Naive thymus-derived CD4-positive, alpha-beta T cell (primary cell): ENCODE measurements around the gene HIRA. TPM values are rescaled to one million over a fixed set of nuclear protein-coding genes. Genes with fewer than 3 reads are reported as not detected.
A peak's percentile ranks its signal among the peaks of the same experiment; 100 is the strongest.

Experiments used
- ATAC-seq: fragments of 150-1000 bp; cut with Tn5 transposase; 2 replicates; pipeline ENCODE4 v1.10.0; 2021; ENCODE audit warnings: mild to moderate bottlenecking, moderate library complexity
- CTCF ChIA-PET: fragments of 350-600 bp; sonication (Branson Sonifier 250); formaldehyde crosslinking; loops from one replicate; lab custom pipeline; 2021; ENCODE audit warnings: antibody characterized with exemption; lab: Charles Lee
- POLR2A ChIA-PET: fragments of 350-600 bp; sonication (Branson Sonifier 250); formaldehyde crosslinking; loops from one replicate; lab custom pipeline; 2021; ENCODE audit warnings: antibody characterized with exemption, inconsistent platforms; lab: Charles Lee
- DNase-seq, 9 donors: peaks; one replicate each; pipeline versions ENCODE4 v3.0.0 to v3.0.0-alpha.2; 2020 to 2022; ENCODE audit warnings: mixed read lengths in 1 of 9
- H3K27ac ChIP-seq: one replicate; pipeline ENCODE4 v1.7.0; 2013; ENCODE audit warnings: mild to moderate bottlenecking, low read depth, low read length, moderate library complexity
- H3K27me3 ChIP-seq, 2 donors: one replicate each; pipeline ENCODE4 v1.7.0; 2013; ENCODE audit warnings: low read length in 2 of 2, mild to moderate bottlenecking in 2 of 2, moderate library complexity in 2 of 2; ENCODE audit not compliant: control insufficient read depth in 2 of 2, insufficient read depth in 2 of 2
- H3K36me3 ChIP-seq, 3 experiments: 1 replicate in 2 of 3; 2 replicates in 1 of 3; pipeline ENCODE4 v1.7.0; 2013; ENCODE audit warnings: low read length in 3 of 3, mild to moderate bottlenecking in 3 of 3, moderate library complexity in 1 of 3; ENCODE audit not compliant: insufficient read depth in 3 of 3, control insufficient read depth in 2 of 3
- H3K4me1 ChIP-seq, 2 donors: one replicate each; pipeline ENCODE4 v1.7.0; 2013; ENCODE audit warnings: low read length in 2 of 2, mild to moderate bottlenecking in 2 of 2, moderate library complexity in 1 of 2; ENCODE audit not compliant: control insufficient read depth in 2 of 2, insufficient read depth in 2 of 2
- H3K4me3 ChIP-seq: 2 replicates; pipeline ENCODE4 v1.7.0; 2013; ENCODE audit warnings: mild to moderate bottlenecking, low read length
- H3K9me3 ChIP-seq, 3 experiments: 1 replicate in 2 of 3; 2 replicates in 1 of 3; pipeline ENCODE4 v1.7.0; 2013; ENCODE audit warnings: low read length in 3 of 3; ENCODE audit not compliant: control insufficient read depth in 2 of 3
- H3K27ac Mint-ChIP-seq, 9 donors: one replicate each; pipeline ENCODE4 v1.8.0; 2020 to 2022; ENCODE audit warnings: mixed read lengths in 9 of 9, mild to moderate bottlenecking in 8 of 9, moderate library complexity in 5 of 9, inconsistent platforms in 2 of 9
- H3K27me3 Mint-ChIP-seq, 5 donors: one replicate each; pipeline ENCODE4 v1.8.0; 2021 to 2022; ENCODE audit warnings: mixed read lengths in 5 of 5, mild to moderate bottlenecking in 1 of 5
- H3K36me3 Mint-ChIP-seq, 5 donors: one replicate each; pipeline ENCODE4 v1.8.0; 2020 to 2022; ENCODE audit warnings: mixed read lengths in 5 of 5, mild to moderate bottlenecking in 3 of 5, inconsistent platforms in 1 of 5
- H3K4me1 Mint-ChIP-seq, 7 donors: one replicate each; pipeline ENCODE4 v1.8.0; 2020 to 2022; ENCODE audit warnings: mixed read lengths in 7 of 7, mild to moderate bottlenecking in 3 of 7, inconsistent platforms in 1 of 7
- H3K4me3 Mint-ChIP-seq, 10 donors: one replicate each; pipeline ENCODE4 v1.8.0; 2020 to 2022; ENCODE audit warnings: mild to moderate bottlenecking in 10 of 10, mixed read lengths in 10 of 10, moderate library complexity in 6 of 10, inconsistent platforms in 2 of 10
- H3K9me3 Mint-ChIP-seq, 11 donors: one replicate each; pipeline ENCODE4 v1.8.0; 2020 to 2022; ENCODE audit warnings: mixed read lengths in 11 of 11, mild to moderate bottlenecking in 4 of 11, inconsistent platforms in 1 of 11, moderate library complexity in 1 of 11
- intact Hi-C, 2 donors: fragments of 100-400 bp; cut with micrococcal nuclease; formaldehyde crosslinking; loops; one replicate each; pipeline ENCODE4 v1.15.1; 2023
- polyA plus RNA-seq, 2 donors: library from polyadenylated mRNA; unstranded; fragments of 300-500 nt; fragmentation: Illumina TruSeq; gene quantifications; one replicate each; pipeline ENCODE4 v1.2.3, GENCODE V29; 2021
- total RNA-seq, 6 experiments: library from RNA in 5 of 6; stranded (reverse) in 5 of 6; gene quantifications; 1 replicate in 5 of 6; 2 replicates in 1 of 6; pipeline ENCODE4 v1.2.3 and lab custom pipeline; 2021 to 2026

Gene HIRA
- total and polyA plus RNA-seq, 7 experiments from 2014 or later, result 2.8 to 42.3 (median 22.5) TPM

- Mint-ChIP-seq H3K4me3 (no peak overlapping the region), H3K36me3 (peaks cover 5 to 53% (median 15%) of the 10 kb centered on the region in 5 donors), H3K27ac (no peak overlapping the region), H3K27me3 (no peaks in the 10 kb centered on the region), H3K4me1 (peaks cover 0 to 1% (median 0%) of the 10 kb centered on the region in 7 donors), H3K9me3 (peaks cover 0 to 2% (median 0%) of the 10 kb centered on the region in 11 donors)
- no peak for DNase-seq
- no peak overlapping the region for H3K27ac ChIP-seq
- H3K9me3 ChIP-seq, result no peaks in the 10 kb centered on the region
- H3K4me3 ChIP-seq, result no peak overlapping the region
- H3K27me3 ChIP-seq, result no peaks in the 10 kb centered on the region
- POLR2A ChIA-PET, result no interaction called here
- peaks cover 19 to 59% (median 25%) of the 10 kb centered on the region in 3 experiments for H3K36me3 ChIP-seq
- CTCF ChIA-PET, result no interaction called here
- ATAC-seq, result no peak
- H3K4me1 ChIP-seq, result no peaks in the 10 kb centered on the region
- intact Hi-C loops, result no loop called here
These were observed 26.4 kb upstream of the HIRA start for GRCh38 chr22:19457828-19458428.

- peaks cover 0 to 2% (median 0%) of the 10 kb centered on the region in 11 donors for H3K9me3 Mint-ChIP-seq
- no peak for ATAC-seq
- CTCF ChIA-PET, result no interaction called here
- H3K4me1 Mint-ChIP-seq, result peaks cover 0 to 1% (median 0%) of the 10 kb centered on the region in 7 donors
- H3K27ac ChIP-seq, result no peak overlapping the region
- no peaks in the 10 kb centered on the region for H3K4me1 ChIP-seq
- H3K36me3 Mint-ChIP-seq, result peaks cover 9 to 59% (median 15%) of the 10 kb centered on the region in 5 donors
- H3K27me3 ChIP-seq, result no peaks in the 10 kb centered on the region
- peak overlapping the region in 1 of 9 donors; percentile 51 for H3K27ac Mint-ChIP-seq
- intact Hi-C loops, result no loop called here
- DNase-seq, result no peak
- H3K27me3 Mint-ChIP-seq, result no peaks in the 10 kb centered on the region
- H3K36me3 ChIP-seq, result peaks cover 19 to 67% (median 25%) of the 10 kb centered on the region in 3 experiments
- no peaks in the 10 kb centered on the region for H3K9me3 ChIP-seq
- no peak overlapping the region for H3K4me3 Mint-ChIP-seq
- POLR2A ChIA-PET, result interaction anchor here (2.1 kb wide), 1 partner anchor 9 kb away, joined by 5 read pairs; the partner anchor contains the start of gene C22orf39
- no peak overlapping the region for H3K4me3 ChIP-seq
These were observed 25.0 kb upstream of the HIRA start for GRCh38 chr22:19456541-19456940.

GRCh38 chr22:19455585-19456370 is 24.2 kb upstream of the HIRA start:
- Mint-ChIP-seq H3K9me3 (peaks cover 0 to 2% (median 0%) of the 10 kb centered on the region in 11 donors), H3K27me3 (no peaks in the 10 kb centered on the region), H3K4me1 (peaks cover 0 to 1% (median 0%) of the 10 kb centered on the region in 7 donors), H3K36me3 (peaks cover 9 to 54% (median 15%) of the 10 kb centered on the region in 5 donors), H3K4me3 (no peak overlapping the region), H3K27ac (peak overlapping the region in 5 of 9 donors; percentile 30 to 76 (median 54))
- ATAC-seq (no peak), DNase-seq (no peak)
- ChIA-PET POLR2A (interaction anchor here (1.2 to 2.1 kb wide), 2 partner anchors 8 to 10 kb away, joined by 5 read pairs; partner anchors contain the start of gene C22orf39), CTCF (no interaction called here)
- H3K4me1 ChIP-seq, result no peaks in the 10 kb centered on the region
- H3K36me3 ChIP-seq, result peaks cover 19 to 70% (median 25%) of the 10 kb centered on the region in 3 experiments
- no peak overlapping the region for H3K4me3 ChIP-seq
- H3K27ac ChIP-seq, result no peak overlapping the region
- no peaks in the 10 kb centered on the region for H3K27me3 ChIP-seq
- no peaks in the 10 kb centered on the region for H3K9me3 ChIP-seq
- intact Hi-C loops, result no loop called here

GRCh38 chr22:19455033-19455432 is 23.5 kb upstream of the HIRA start:
- no peaks in the 10 kb centered on the region for H3K27me3 Mint-ChIP-seq
- POLR2A ChIA-PET, result interaction anchor here (1.2 to 2.1 kb wide), 2 partner anchors 7 to 10 kb away, joined by 5 read pairs; partner anchors contain the start of gene C22orf39
- peaks cover 9 to 51% (median 15%) of the 10 kb centered on the region in 5 donors for H3K36me3 Mint-ChIP-seq
- H3K4me3 ChIP-seq, result no peak overlapping the region
- H3K27ac Mint-ChIP-seq, result peak overlapping the region in 4 of 9 donors; percentile 1 to 70 (median 56)
- ATAC-seq (no peak), DNase-seq (no peak)
- peaks cover 19 to 67% (median 25%) of the 10 kb centered on the region in 3 experiments for H3K36me3 ChIP-seq
- H3K27ac ChIP-seq, result no peak overlapping the region
- no peak overlapping the region for H3K4me3 Mint-ChIP-seq
- H3K9me3 Mint-ChIP-seq, result peaks cover 0 to 2% (median 0%) of the 10 kb centered on the region in 11 donors
- H3K4me1 Mint-ChIP-seq, result peaks cover 0 to 1% (median 0%) of the 10 kb centered on the region in 7 donors
- H3K9me3 ChIP-seq, result no peaks in the 10 kb centered on the region
- H3K27me3 ChIP-seq, result no peaks in the 10 kb centered on the region
- CTCF ChIA-PET, result no interaction called here
- H3K4me1 ChIP-seq, result no peaks in the 10 kb centered on the region
- intact Hi-C loops, result no loop called here

- DNase-seq (no peak), ATAC-seq (no peak)
- CTCF ChIA-PET, result interaction anchor here (0.5 kb wide), 1 partner anchor 175 kb away, joined by 3 read pairs; no protein-coding TSS in a partner anchor
- Histone ChIP-seq H3K27ac (no peak overlapping the region), H3K36me3 (peaks cover 19 to 66% (median 25%) of the 10 kb centered on the region in 3 experiments), H3K4me3 (no peak overlapping the region), H3K27me3 (no peaks in the 10 kb centered on the region), H3K4me1 (peaks cover 0 to under 1% of the 10 kb centered on the region in 2 donors), H3K9me3 (no peaks in the 10 kb centered on the region)
- Mint-ChIP-seq H3K36me3 (peaks cover 9 to 50% (median 15%) of the 10 kb centered on the region in 5 donors), H3K4me1 (peaks cover 0 to 5% (median 1%) of the 10 kb centered on the region in 7 donors), H3K4me3 (no peak overlapping the region), H3K27me3 (no peaks in the 10 kb centered on the region), H3K27ac (peak overlapping the region in 3 of 9 donors; percentile 45 to 63 (median 52)), H3K9me3 (peaks cover 0 to 2% (median 0%) of the 10 kb centered on the region in 11 donors)
- intact Hi-C loops, result no loop called here
- POLR2A ChIA-PET, result no interaction called here
These were observed 22.6 kb upstream of the HIRA start for GRCh38 chr22:19454156-19454555.

- Histone ChIP-seq H3K9me3 (no peaks in the 10 kb centered on the region), H3K27ac (no peak overlapping the region), H3K4me3 (no peak overlapping the region), H3K4me1 (peaks cover 3 to 5% of the 10 kb centered on the region in 2 donors), H3K27me3 (no peaks in the 10 kb centered on the region), H3K36me3 (peaks cover 19 to 66% (median 25%) of the 10 kb centered on the region in 3 experiments)
- no peaks in the 10 kb centered on the region for H3K27me3 Mint-ChIP-seq
- no peak overlapping the region for H3K4me3 Mint-ChIP-seq
- POLR2A ChIA-PET, result no interaction called here
- H3K36me3 Mint-ChIP-seq, result peaks cover 9 to 50% (median 15%) of the 10 kb centered on the region in 5 donors
- peaks cover 0 to 8% (median 1%) of the 10 kb centered on the region in 7 donors for H3K4me1 Mint-ChIP-seq
- peak overlapping the region in 1 of 9 donors; percentile 52 for H3K27ac Mint-ChIP-seq
- intact Hi-C loops, result no loop called here
- H3K9me3 Mint-ChIP-seq, result peaks cover 0 to 2% (median 0%) of the 10 kb centered on the region in 11 donors
- ATAC-seq, result no peak
- DNase-seq, result no peak
- CTCF ChIA-PET, result interaction anchor here (0.5 kb wide), 1 partner anchor 175 kb away, joined by 3 read pairs; no protein-coding TSS in a partner anchor
These were observed 22.2 kb upstream of the HIRA start for GRCh38 chr22:19453718-19454117.
